HEK293 (cell line): ENCODE measurements around the gene PWP1.

Experiments
- CTCF ChIA-PET: fragments of 350-600 bp; formaldehyde crosslinking; extraction: SDS; loops from one replicate; lab custom pipeline; 2021; ENCODE audit warnings: antibody characterized with exemption; lab: Yijun Ruan, JAX
- POLR2A ChIA-PET: fragments of 300-600 bp; formaldehyde crosslinking; extraction: SDS; loops from one replicate; lab custom pipeline; 2020; ENCODE audit warnings: antibody characterized with exemption, inconsistent platforms; lab: Yijun Ruan, JAX
- H3K27ac ChIP-seq: fragments of 200-500 bp; sonication (Bioruptor generic); 2 replicates; pipeline ENCODE4 v1.5.1; 2014; ENCODE audit warnings: low read depth, low read length, control low read depth, inconsistent platforms; ENCODE audit errors: extremely low read depth
- H3K36me3 ChIP-seq, 2 experiments: fragments of 200-500 bp in 1 of 2; sonication (Bioruptor generic) in 1 of 2; 1 replicate in 1 of 2; 2 replicates in 1 of 2; pipeline ENCODE4 v1.5.1; 2014 to 2017; ENCODE audit warnings: inconsistent platforms in 2 of 2, low read length in 2 of 2; ENCODE audit not compliant: control insufficient read depth in 2 of 2, insufficient read depth in 1 of 2
- H3K4me1 ChIP-seq: fragments of 200-500 bp; sonication (Bioruptor generic); 2 replicates; pipeline ENCODE4 v1.5.1; 2014; ENCODE audit warnings: mild to moderate bottlenecking, low read length, inconsistent platforms; ENCODE audit not compliant: control insufficient read depth, insufficient read depth
- H3K4me3 ChIP-seq: 2 replicates; pipeline ENCODE4 v1.5.1; 2011; ENCODE audit warnings: low read depth, mild to moderate bottlenecking, control low read depth, low read length, moderate library complexity
- H3K9me3 ChIP-seq: fragments of 200-500 bp; sonication (Bioruptor generic); 2 replicates; pipeline ENCODE4 v1.5.1; 2014; ENCODE audit warnings: low read depth, low read length, inconsistent platforms; ENCODE audit not compliant: control insufficient read depth, insufficient read depth
- GFI1B ChIP-seq: fragments of 450-650 bp; formaldehyde crosslinking; IDR thresholded peaks from 2 replicates; pipeline ENCODE4 v1.5.1; 2016; ENCODE audit warnings: missing biosample characterization, missing genetic modification characterization
- GLIS2 ChIP-seq: fragments of 450-650 bp; formaldehyde crosslinking; IDR thresholded peaks from 2 replicates; pipeline ENCODE4 v1.5.1; 2016; ENCODE audit warnings: missing biosample characterization, missing genetic modification characterization
- KLF7 ChIP-seq: fragments of 450-650 bp; formaldehyde crosslinking; IDR thresholded peaks from 2 replicates; pipeline ENCODE4 v1.5.1; 2016; ENCODE audit warnings: missing biosample characterization, missing genetic modification characterization, borderline replicate concordance
- SETDB1 ChIP-seq: IDR thresholded peaks from one replicate; pipeline ENCODE4 v1.6.1; 2017; ENCODE audit warnings: mild to moderate bottlenecking, low read length, moderate library complexity, mixed read lengths; ENCODE audit not compliant: insufficient read length
- ZNF23 ChIP-seq: fragments of 450-650 bp; formaldehyde crosslinking; IDR thresholded peaks from 2 replicates; pipeline ENCODE4 v1.5.1; 2016; ENCODE audit warnings: missing biosample characterization, missing genetic modification characterization, borderline replicate concordance
- ZNF311 ChIP-seq: fragments of 450-650 bp; formaldehyde crosslinking; IDR thresholded peaks from 2 replicates; pipeline ENCODE4 v1.5.1; 2017; ENCODE audit warnings: missing biosample characterization, missing genetic modification characterization, borderline replicate concordance
- ZNF521 ChIP-seq: fragments of 450-650 bp; formaldehyde crosslinking; IDR thresholded peaks from 2 replicates; pipeline ENCODE4 v1.5.1; 2017; ENCODE audit warnings: missing biosample characterization, mild to moderate bottlenecking, missing genetic modification characterization
- ZNF529 ChIP-seq: fragments of 450-650 bp; formaldehyde crosslinking; IDR thresholded peaks from 2 replicates; pipeline ENCODE4 v1.5.1; 2017; ENCODE audit warnings: missing genetic modification characterization, missing biosample characterization; ENCODE audit not compliant: insufficient replicate concordance
- ZNF548 ChIP-seq: fragments of 450-650 bp; formaldehyde crosslinking; IDR thresholded peaks from 2 replicates; pipeline ENCODE4 v1.5.1; 2016; ENCODE audit warnings: missing biosample characterization, missing genetic modification characterization
- ZNF555 ChIP-seq: fragments of 450-650 bp; formaldehyde crosslinking; conservative IDR thresholded peaks from 2 replicates; pipeline ENCODE4 v1.5.1; 2017; ENCODE audit warnings: missing biosample characterization, mild to moderate bottlenecking, missing genetic modification characterization, inconsistent platforms
- ZNF76 ChIP-seq: fragments of 450-650 bp; formaldehyde crosslinking; IDR thresholded peaks from 2 replicates; pipeline ENCODE4; 2016; ENCODE audit warnings: low read depth, missing biosample characterization, missing genetic modification characterization, borderline replicate concordance
- ZNF837 ChIP-seq: fragments of 450-650 bp; formaldehyde crosslinking; IDR thresholded peaks from 2 replicates; pipeline ENCODE4 v1.5.1; 2016; ENCODE audit warnings: missing biosample characterization, missing genetic modification characterization
- ZNF843 ChIP-seq: fragments of 450-650 bp; formaldehyde crosslinking; IDR thresholded peaks from 2 replicates; pipeline ENCODE4 v1.5.1; 2016; ENCODE audit warnings: missing biosample characterization, missing genetic modification characterization
- TF ChIP-seq, protein P1 (sequence below): fragments of 450-650 bp; formaldehyde crosslinking; IDR thresholded peaks from 2 replicates; pipeline ENCODE4 v1.5.1; 2017; ENCODE audit warnings: missing biosample characterization, mild to moderate bottlenecking, missing genetic modification characterization, moderate library complexity
- TF ChIP-seq, protein P2 (sequence below): fragments of 450-650 bp; IDR thresholded peaks from 2 replicates; pipeline ENCODE4 v1.5.1; 2018; ENCODE audit warnings: missing biosample characterization, mild to moderate bottlenecking, missing genetic modification characterization
- TF ChIP-seq, protein P3 (sequence below): fragments of 450-650 bp; formaldehyde crosslinking; IDR thresholded peaks from 2 replicates; pipeline ENCODE4; 2016; ENCODE audit warnings: missing biosample characterization, missing genetic modification characterization
- TF ChIP-seq, protein P4 (sequence below): fragments of 450-650 bp; formaldehyde crosslinking; IDR thresholded peaks from 2 replicates; pipeline ENCODE4 v1.5.1; 2016; ENCODE audit warnings: missing biosample characterization, missing genetic modification characterization
- TF ChIP-seq, protein P5 (sequence below): fragments of 450-650 bp; formaldehyde crosslinking; IDR thresholded peaks from 2 replicates; pipeline ENCODE4 v1.5.1; 2016; ENCODE audit warnings: missing biosample characterization, missing genetic modification characterization
- TF ChIP-seq, protein P6 (sequence below): fragments of 450-650 bp; formaldehyde crosslinking; conservative IDR thresholded peaks from 2 replicates; pipeline ENCODE4 v1.5.1; 2016; ENCODE audit warnings: low read depth, missing biosample characterization, missing genetic modification characterization

Gene PWP1

DNA sequence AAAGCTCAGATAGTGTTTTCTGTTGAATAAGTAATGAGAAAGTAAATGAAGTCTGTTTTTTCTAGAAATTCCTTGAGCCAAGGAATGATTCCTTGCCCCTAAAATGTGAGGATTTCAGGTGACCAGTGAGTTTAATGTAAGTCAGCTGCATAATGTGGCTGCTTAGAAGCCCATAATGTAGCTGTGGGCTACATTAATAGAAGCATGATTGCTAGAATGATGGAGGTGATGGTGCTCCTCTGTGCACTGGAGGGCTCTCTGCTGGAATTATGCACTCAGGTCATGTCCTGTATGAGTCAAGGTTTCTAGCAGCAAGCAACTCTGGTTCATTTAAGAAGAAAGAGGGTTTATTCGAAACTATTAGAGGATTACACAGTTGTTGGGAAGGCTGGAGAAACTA, 19.6 kb upstream of the PWP1 start:
- ChIA-PET POLR2A (no interaction called here), CTCF (interaction anchor here (0.6 kb wide), 2 partner anchors 398 to 534 kb away, joined by 4 read pairs; no protein-coding TSS in a partner anchor)
- H3K27ac ChIP-seq: no peak overlapping the region
- no peaks in the 10 kb centered on the region for H3K36me3 ChIP-seq
- H3K9me3 ChIP-seq: no peaks in the 10 kb centered on the region
- no peak overlapping the region for H3K4me3 ChIP-seq
- no peaks in the 10 kb centered on the region for H3K4me1 ChIP-seq
- TF ChIP-seq, protein P1, sequence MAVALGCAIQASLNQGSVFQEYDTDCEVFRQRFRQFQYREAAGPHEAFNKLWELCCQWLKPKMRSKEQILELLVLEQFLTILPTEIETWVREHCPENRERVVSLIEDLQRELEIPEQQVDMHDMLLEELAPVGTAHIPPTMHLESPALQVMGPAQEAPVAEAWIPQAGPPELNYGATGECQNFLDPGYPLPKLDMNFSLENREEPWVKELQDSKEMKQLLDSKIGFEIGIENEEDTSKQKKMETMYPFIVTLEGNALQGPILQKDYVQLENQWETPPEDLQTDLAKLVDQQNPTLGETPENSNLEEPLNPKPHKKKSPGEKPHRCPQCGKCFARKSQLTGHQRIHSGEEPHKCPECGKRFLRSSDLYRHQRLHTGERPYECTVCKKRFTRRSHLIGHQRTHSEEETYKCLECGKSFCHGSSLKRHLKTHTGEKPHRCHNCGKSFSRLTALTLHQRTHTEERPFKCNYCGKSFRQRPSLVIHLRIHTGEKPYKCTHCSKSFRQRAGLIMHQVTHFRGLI: no peak
- TF ChIP-seq, protein P2, sequence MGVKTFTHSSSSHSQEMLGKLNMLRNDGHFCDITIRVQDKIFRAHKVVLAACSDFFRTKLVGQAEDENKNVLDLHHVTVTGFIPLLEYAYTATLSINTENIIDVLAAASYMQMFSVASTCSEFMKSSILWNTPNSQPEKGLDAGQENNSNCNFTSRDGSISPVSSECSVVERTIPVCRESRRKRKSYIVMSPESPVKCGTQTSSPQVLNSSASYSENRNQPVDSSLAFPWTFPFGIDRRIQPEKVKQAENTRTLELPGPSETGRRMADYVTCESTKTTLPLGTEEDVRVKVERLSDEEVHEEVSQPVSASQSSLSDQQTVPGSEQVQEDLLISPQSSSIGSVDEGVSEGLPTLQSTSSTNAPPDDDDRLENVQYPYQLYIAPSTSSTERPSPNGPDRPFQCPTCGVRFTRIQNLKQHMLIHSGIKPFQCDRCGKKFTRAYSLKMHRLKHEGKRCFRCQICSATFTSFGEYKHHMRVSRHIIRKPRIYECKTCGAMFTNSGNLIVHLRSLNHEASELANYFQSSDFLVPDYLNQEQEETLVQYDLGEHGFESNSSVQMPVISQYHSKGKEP (tag by site-specific recombination): no peak
- no peak for TF ChIP-seq GFI1B (tag by site-specific recombination)
- TF ChIP-seq, protein P3, sequence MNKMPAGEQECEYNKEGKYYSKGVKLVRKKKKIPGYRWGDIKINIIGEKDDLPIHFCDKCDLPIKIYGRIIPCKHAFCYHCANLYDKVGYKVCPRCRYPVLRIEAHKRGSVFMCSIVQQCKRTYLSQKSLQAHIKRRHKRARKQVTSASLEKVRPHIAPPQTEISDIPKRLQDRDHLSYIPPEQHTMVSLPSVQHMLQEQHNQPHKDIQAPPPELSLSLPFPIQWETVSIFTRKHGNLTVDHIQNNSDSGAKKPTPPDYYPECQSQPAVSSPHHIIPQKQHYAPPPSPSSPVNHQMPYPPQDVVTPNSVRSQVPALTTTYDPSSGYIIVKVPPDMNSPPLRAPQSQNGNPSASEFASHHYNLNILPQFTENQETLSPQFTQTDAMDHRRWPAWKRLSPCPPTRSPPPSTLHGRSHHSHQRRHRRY (tag by site-specific recombination): no peak
- no peak for TF ChIP-seq GLIS2
- TF ChIP-seq, protein P4, sequence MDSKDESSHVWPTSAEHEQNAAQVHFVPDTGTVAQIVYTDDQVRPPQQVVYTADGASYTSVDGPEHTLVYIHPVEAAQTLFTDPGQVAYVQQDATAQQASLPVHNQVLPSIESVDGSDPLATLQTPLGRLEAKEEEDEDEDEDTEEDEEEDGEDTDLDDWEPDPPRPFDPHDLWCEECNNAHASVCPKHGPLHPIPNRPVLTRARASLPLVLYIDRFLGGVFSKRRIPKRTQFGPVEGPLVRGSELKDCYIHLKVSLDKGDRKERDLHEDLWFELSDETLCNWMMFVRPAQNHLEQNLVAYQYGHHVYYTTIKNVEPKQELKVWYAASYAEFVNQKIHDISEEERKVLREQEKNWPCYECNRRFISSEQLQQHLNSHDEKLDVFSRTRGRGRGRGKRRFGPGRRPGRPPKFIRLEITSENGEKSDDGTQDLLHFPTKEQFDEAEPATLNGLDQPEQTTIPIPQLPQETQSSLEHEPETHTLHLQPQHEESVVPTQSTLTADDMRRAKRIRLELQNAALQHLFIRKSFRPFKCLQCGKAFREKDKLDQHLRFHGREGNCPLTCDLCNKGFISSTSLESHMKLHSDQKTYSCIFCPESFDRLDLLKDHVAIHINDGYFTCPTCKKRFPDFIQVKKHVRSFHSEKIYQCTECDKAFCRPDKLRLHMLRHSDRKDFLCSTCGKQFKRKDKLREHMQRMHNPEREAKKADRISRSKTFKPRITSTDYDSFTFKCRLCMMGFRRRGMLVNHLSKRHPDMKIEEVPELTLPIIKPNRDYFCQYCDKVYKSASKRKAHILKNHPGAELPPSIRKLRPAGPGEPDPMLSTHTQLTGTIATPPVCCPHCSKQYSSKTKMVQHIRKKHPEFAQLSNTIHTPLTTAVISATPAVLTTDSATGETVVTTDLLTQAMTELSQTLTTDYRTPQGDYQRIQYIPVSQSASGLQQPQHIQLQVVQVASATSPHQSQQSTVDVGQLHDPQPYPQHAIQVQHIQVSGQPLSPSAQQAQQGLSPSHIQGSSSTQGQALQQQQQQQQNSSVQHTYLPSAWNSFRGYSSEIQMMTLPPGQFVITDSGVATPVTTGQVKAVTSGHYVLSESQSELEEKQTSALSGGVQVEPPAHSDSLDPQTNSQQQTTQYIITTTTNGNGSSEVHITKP: no peak
- TF ChIP-seq, protein P5, sequence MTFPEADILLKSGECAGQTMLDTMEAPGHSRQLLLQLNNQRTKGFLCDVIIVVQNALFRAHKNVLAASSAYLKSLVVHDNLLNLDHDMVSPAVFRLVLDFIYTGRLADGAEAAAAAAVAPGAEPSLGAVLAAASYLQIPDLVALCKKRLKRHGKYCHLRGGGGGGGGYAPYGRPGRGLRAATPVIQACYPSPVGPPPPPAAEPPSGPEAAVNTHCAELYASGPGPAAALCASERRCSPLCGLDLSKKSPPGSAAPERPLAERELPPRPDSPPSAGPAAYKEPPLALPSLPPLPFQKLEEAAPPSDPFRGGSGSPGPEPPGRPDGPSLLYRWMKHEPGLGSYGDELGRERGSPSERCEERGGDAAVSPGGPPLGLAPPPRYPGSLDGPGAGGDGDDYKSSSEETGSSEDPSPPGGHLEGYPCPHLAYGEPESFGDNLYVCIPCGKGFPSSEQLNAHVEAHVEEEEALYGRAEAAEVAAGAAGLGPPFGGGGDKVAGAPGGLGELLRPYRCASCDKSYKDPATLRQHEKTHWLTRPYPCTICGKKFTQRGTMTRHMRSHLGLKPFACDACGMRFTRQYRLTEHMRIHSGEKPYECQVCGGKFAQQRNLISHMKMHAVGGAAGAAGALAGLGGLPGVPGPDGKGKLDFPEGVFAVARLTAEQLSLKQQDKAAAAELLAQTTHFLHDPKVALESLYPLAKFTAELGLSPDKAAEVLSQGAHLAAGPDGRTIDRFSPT (tag by site-specific recombination): no peak
- TF ChIP-seq ZNF548 (tag by site-specific recombination): no peak
- no peak for TF ChIP-seq ZNF521 (tag by site-specific recombination)
- TF ChIP-seq, protein P6, sequence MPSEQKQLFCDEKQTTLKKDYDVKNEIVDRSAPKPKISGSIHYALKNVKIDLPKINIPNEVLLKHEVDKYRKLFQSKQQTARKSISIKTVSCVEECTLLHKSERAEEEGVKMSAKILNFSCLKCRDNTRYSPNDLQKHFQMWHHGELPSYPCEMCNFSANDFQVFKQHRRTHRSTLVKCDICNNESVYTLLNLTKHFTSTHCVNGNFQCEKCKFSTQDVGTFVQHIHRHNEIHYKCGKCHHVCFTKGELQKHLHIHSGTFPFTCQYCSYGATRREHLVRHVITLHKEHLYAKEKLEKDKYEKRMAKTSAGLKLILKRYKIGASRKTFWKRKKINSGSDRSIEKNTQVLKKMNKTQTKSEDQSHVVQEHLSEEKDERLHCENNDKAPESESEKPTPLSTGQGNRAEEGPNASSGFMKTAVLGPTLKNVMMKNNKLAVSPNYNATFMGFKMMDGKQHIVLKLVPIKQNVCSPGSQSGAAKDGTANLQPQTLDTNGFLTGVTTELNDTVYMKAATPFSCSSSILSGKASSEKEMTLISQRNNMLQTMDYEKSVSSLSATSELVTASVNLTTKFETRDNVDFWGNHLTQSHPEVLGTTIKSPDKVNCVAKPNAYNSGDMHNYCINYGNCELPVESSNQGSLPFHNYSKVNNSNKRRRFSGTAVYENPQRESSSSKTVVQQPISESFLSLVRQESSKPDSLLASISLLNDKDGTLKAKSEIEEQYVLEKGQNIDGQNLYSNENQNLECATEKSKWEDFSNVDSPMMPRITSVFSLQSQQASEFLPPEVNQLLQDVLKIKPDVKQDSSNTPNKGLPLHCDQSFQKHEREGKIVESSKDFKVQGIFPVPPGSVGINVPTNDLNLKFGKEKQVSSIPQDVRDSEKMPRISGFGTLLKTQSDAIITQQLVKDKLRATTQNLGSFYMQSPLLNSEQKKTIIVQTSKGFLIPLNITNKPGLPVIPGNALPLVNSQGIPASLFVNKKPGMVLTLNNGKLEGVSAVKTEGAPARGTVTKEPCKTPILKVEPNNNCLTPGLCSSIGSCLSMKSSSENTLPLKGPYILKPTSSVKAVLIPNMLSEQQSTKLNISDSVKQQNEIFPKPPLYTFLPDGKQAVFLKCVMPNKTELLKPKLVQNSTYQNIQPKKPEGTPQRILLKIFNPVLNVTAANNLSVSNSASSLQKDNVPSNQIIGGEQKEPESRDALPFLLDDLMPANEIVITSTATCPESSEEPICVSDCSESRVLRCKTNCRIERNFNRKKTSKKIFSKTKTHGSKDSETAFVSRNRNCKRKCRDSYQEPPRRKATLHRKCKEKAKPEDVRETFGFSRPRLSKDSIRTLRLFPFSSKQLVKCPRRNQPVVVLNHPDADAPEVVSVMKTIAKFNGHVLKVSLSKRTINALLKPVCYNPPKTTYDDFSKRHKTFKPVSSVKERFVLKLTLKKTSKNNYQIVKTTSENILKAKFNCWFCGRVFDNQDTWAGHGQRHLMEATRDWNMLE (tag by site-specific recombination): no peak
- no peak for TF ChIP-seq ZNF555 (tag by site-specific recombination)
- no peak for TF ChIP-seq ZNF23 (tag by site-specific recombination)
- no peak for TF ChIP-seq ZNF311 (tag by site-specific recombination)
- TF ChIP-seq ZNF76 (tag by site-specific recombination): no peak
- TF ChIP-seq KLF7 (tag by site-specific recombination): no peak
- no peak for TF ChIP-seq ZNF843
- no peak for TF ChIP-seq ZNF529 (tag by site-specific recombination)
- no peak for TF ChIP-seq ZNF837 (tag by site-specific recombination)
- no peak for TF ChIP-seq SETDB1
